Activated CD4-positive, CD25-positive, alpha-beta regulatory T cell treated with anti-CD3 and anti-CD28 coated beads, Interleukin-2, amount 50 U/mL, for 16 hours (primary cell): ENCODE data around the gene EMX2.

Source experiments
- DNase-seq: peaks from one replicate; pipeline ENCODE4 v3.0.0-alpha.2; 2020; ENCODE audit warnings: low read depth, low spot score

The EMX2 gene

DNA sequence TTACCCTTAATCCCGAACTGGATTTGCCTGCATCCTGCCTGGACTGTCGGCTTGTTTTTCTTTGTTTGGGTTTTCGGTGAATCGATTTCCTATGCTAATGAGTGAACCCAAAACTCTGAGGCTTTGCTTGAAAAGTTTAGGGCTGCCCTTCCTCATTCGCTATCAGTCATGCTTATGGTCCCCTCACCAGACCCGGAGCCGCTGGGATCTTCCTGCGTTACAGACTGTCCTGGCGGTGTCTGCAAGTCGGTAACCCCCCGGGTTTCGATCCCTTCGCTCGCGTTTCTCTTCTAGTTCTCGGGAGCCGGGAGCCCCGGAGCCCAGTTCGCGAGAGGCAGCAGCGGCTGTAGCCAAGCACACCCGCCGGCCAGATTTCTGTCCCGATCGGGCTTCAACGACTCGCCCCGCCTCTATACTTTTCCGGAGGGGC is 2.2 kb downstream of the EMX2 start:
- no peak for DNase-seq

DNA sequence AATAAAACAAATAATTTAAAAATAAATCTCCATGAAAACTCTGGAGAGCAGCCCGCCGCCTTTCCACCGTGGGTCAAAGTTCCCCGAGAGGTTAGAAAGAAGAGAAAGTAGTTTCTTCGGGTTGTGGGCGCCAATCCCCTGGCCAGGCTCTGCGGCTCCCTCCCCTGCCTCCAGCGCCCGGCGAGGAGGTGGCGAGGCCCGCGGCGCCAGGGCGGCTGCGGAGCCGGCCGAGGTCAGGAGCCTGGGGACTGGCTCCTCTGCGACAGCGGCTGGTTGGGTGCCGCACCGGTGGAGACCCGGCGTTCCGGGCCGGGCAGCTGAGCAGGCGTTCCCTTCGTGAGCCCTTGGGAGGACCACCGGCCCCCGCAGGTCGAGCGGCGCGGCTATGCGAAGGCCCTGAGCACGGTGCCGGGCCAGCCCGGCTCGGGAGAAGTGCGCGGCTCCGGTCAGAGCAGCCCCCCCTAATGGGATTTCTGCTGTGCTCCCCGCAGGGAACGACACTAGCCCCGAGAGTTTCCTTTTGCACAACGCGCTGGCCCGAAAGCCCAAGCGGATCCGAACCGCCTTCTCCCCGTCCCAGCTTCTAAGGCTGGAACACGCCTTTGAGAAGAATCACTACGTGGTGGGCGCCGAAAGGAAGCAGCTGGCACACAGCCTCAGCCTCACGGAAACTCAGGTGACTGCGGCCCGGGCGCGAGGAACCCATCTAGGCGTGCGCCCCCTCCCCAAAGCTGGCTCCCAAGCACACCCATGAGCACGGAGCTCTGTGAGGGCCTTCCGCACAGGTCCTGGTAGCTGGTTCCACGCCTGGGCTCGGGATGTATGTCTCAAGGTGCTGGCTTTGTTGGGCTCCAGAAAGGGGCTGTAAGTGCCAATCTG is 2.8 kb downstream of the EMX2 start:
- DNase-seq = no peak

DNA sequence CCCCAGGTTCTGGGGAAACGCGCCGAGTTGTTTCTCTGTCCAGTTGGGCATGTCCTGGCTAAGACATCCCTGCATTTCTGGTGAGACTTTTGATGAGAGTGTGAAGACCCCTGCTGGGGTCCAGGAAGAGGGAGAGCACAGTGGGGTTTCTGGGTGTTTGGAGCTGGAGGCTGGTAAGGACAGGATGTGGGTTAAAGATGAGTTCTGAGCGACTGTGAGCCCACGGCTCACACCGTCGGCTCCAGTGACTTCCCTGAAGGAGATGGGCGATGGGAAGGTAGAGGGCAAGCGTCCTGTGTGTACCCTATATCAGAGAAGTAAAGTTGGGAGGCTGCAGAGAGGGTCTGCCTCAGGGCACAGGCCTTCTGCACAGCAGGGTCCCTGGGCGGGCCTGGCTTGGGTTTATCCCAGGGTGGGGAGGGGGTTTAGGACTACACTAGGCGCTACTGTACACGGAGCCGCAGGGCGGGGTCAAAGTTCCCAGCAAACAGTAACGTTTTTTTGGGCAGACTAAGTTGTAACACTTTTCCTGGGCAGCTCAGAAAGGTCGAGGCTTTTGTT is 3.6 kb downstream of the EMX2 start:
- DNase-seq = no peak

DNA sequence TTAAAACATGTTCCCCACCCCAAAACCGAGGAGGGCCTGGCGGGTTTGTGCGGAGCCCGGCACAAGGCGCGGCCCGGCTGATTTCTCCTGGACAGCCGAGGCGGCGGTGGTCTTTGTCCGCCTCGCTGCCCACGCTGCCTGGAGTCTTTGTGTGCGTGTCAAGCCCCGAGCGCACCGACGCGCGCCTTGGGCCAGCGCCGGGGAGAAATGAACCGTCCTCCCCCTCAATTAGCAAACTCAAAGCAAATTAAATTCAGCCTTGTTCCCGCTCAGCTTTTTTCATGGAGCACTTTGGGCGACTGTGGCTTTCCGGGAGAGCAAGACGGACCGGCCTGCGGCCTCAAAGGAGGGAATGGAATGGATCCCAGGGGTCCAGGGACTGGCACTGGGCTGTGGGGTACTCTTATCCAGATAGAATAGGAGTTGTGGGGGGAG is 4.1 kb downstream of the EMX2 start:
- no peak for DNase-seq

DNA sequence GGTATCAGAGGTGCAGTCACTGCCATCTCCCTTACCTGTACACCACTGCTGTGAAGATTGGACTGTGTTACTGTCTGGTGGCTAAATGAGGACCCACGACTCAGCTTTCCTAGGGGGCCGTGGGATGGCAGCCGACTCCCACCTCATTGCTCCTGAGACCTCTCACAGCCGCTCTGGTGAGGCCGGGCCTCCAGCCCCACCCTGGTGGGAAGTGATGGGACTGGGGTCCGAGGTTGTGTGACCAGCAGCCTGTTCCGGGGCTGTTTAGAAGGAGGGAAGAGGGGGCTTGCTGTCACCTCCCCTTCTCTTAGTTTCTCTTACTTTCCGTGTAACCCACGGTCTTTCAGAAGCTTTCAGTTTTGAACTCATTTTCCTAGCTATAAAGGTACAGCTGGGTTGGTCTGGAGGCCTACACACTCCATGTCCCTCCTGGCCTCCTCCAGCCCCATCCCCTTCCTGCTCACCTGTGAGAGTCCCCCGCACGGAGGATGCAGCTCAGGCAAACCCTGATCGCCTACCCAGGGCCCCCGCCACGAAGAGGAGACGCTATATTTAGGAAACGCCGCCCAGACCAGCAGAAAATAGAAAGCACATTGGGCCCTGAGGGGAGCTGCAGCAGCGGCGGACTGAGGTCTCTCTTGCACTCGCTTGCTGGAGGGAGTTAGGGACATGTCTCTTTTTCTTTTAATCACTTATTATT is 4.6 kb downstream of the EMX2 start:
- DNase-seq = no peak

DNA sequence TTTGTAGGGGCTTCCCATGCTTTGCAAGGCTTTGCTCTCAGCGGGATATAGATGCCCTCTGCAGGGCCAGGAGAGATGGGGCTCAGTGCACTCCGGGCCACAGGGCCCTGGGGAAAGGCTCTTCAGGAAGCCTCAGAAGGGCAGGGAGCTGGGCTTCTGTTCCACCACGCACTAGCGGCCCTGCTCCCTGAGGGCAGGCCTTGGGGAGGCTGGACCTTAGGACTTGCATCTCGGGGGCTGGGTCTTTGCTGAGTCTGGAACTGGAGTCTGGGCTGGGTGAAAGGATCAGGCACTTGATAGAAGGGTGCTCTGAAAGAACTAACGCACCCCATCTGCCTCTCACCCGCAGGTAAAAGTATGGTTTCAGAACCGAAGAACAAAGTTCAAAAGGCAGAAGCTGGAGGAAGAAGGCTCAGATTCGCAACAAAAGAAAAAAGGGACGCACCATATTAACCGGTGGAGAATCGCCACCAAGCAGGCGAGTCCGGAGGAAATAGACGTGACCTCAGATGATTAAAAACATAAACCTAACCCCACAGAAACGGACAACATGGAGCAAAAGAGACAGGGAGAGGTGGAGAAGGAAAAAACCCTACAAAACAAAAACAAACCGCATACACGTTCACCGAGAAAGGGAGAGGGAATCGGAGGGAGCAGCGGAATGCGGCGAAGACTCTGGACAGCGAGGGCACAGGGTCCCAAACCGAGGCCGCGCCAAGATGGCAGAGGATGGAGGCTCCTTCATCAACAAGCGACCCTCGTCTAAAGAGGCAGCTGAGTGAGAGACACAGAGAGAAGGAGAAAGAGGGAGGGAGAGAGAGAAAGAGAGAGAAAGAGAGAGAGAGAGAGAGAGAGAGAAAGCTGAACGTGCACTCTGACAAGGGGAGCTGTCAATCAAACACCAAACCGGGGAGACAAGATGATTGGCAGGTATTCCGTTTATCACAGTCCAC is 5.4 kb downstream of the EMX2 start:
- no peak for DNase-seq

DNA sequence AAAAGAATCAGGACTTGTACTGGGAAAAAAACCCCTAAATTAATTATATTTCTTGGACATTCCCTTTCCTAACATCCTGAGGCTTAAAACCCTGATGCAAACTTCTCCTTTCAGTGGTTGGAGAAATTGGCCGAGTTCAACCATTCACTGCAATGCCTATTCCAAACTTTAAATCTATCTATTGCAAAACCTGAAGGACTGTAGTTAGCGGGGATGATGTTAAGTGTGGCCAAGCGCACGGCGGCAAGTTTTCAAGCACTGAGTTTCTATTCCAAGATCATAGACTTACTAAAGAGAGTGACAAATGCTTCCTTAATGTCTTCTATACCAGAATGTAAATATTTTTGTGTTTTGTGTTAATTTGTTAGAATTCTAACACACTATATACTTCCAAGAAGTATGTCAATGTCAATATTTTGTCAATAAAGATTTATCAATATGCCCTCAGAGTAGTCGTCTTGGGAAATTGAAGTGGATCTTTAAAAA is 6.6 kb downstream of the EMX2 start:
- DNase-seq = no peak

DNA sequence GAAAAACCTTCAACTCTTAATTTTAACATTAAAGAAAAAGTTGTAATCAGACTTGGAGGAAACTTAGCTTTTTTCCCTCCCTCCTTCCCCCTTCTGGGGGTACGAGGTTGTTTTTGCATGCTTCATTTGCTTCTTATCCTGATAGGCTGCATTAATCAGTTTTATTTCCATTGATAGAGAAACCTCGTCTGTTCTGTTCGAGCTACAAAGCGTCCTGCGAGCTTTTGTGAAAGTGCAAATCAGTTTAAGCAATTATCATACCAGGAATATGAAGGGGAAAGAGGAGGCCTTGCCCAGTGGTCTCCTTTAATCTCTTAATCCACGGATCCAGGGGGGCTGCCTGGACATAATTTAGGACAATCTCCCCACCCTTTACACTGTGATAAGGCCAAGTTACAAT is 7.5 kb downstream of the EMX2 start:
- DNase-seq = no peak

DNA sequence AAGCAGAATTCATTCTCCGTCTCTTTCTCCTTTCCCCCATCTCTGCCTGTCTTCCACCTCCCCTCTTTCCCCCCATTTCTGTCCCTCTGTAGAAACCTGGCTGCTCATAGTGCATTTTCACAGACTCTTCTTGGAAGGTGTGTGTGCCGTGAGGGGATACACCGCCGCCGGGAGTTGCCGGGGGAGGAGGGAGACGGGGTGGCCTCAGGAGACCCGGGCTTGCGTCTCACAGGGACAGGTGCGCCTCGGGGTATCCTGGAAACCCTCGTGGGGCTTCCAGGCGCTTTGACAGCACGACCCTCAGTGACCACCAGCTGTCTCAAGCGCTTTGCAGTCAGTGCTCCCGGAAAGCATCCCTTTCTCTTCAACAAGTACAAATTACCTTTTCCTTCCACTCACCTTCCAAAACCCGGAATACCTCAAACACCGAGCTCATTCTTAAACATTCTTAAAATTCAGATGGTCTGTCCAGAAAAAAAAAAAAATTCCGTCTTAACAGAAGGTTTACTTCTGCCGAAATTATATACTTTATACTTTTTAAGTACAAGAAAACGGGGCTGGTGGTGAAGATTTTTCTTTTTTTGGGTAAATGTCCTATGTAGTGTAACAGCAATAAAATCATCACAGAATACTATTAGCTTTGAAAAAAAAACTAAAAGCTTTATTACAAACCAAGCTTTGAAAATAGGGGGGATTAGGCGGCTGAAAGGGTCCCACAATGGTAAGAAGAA is 8.2 kb downstream of the EMX2 start:
- DNase-seq = no peak

DNA sequence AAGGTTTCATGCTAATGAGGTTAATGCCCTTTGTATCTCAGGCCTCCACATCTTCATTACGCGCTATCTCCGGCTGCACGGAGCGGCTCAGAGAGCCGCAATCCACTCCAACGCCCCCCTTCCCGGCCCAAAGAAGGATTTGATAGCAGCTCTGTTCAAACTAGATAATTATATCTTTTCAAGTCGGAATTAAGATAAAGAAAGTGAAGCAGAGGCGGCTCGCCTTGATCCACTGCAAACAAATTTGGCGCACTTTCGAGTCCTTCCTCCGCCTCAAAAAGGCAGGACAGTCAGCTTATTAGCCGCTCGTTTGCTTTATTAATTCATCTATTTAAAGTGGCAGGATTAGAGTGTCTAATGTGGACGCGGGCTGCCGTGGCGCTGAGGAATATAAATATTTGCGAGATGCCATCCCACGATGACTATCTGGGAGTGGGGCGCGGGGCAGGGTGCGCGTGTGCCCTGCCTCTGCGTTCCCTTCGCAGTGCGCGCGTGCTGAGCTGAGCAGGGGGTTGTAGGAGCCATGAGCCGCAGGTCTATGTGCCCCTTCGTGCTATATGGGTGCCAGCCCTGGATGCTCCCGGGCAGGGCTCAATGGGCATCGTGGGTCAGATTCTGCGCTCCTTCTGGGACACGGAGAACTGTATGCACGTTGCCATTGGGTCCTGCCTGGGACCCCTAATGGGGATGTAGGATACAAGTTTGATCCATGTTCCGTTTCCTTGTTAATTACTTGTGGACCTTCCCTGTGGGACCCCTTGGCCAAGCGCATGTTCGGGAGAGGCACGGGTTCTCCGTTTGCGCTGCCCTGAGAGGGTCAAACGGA is 9.0 kb downstream of the EMX2 start:
- DNase-seq = no peak

DNA sequence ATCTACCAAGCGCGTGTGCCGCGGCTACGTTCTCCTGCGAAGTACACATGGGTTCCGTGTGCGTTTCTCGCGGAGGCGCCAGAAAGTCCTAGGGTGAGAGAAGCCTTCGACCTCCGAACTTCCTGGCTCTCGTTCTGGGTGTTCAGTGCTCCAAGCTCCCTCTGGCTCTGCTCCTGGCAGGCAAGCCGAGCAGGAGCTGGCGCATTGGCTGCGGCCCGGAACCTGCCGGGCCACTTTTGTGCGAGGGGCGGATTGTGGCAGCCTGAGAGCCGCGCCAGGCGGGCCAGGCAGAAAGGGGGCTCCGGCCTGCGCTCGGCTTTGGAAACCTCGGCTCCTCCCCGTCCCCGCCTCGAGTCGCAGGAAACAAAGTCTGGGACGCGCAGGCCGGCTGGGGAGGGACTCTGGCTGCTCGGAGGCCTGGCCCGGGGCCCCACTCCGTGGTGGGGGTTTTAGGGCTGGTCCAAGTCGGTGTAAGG is 9.6 kb downstream of the EMX2 start:
- DNase-seq = no peak

DNA sequence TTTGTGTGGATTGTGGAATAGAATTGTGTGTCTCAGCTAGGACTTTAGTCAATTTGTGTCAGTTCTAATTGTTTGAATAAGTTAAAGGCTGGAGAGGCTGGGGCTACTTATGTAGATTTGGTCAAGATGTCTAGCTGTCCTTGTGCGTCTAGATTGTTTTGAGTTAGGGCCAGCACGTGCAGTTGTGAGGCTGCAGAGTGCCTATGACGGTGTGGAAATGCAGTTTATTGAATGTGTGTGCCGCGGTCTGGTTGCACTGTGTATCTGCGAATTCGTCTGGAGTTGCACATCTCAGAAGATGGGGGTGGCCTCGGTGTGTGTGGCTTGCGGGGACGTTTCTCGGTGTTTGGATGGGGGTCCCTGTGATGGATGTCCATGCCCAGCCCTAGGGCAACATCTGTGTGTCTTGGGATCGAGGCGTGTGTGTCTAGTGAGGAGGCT is 10.2 kb downstream of the EMX2 start:
- DNase-seq = no peak

DNA sequence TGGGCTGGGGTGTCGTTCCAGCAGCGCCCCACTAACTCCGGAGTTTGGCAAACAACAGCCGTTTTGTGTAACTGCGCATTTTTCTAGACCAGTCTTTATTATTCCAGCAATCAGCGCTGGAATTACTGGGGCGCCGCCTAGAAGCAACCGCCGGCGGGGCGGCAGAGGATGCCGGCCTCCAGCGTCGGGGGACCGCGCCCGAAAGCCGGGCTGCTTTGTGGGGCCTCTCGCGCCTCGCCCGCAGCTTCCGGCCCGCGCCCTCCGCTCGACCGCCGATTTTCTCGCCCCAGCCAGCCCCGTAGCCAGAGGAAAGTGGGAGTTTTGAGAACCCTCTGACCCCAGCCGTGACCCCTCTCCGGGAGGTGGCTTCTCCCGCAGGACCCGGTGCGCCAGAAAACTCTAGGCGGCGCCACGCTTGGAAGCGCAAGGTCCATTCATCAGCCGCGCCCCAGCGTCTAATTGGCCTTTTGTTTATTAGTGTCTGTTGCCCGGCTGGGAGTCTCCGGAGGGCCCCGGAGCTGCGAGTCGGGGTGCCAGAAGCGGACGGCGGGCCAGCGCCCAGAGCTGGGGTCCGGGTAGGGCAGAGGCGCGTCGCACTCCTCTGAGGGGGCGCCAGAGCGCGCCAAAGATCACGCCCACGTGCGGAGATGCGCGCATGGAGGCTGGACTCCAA is 10.7 kb downstream of the EMX2 start:
- DNase-seq = no peak

DNA sequence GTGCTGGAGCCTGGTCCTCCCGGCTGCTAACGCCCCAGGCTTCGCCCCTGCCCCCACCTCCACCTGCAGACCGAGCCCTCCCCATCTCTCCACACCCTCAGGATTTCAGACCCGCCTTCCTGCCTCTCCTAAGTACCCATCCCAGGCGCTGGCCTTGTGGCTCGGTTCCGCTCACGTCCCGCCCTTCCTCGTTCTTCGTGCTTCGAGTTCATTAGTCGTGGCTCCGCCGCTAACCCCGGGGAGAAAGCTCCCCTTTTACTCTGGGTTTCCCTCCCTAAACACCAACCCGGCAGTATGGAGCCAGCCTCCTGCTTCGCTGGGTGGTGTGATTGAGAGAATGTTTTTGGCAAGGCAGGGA is 11.2 kb downstream of the EMX2 start:
- no peak for DNase-seq

DNA sequence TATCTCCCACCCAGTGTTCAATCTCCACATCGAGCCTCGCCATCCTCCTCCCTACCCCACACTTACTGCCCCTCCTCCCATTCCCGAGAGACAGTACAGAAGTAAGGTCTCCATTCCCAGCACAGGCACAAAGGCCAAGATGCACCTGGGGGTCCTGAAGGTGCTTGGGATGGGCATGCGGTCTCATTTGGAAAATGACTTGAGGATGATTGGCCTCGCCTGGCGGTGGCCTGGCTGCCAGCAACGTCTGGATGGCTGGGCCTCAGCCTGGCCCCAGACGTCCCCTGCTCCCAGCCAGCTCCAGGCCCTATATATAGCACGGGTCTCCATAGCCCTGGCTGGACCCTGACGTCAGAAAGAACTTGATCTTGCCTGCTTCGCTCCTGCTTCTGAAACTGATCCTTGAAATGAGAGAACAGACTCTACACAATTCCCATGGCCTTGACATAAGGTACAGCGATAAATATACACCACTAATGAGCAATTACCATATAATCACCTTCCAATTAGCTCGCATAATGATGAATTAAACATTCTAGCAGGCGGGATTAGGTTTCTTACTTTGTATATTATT is 11.8 kb downstream of the EMX2 start:
- no peak for DNase-seq

DNA sequence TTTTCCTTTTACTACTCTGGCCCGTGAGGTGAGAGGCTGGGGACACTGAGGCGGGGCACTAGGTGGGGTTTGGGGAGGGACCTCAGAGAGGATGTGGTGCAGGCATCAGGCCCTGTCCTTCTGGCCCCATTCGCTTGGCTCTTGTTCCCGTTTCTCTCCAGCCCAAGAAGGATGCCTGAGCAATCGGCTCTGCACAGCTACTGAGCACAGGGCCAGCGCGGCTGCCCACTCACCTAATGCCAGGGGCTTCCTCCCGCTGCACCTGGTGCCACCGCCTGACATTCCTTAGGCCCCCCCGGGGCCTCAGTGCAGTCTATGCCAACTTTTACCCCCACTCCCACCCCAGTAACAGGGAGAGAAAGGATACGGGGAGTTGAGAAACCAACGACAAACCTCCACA is 12.5 kb downstream of the EMX2 start:
- DNase-seq = no peak

DNA sequence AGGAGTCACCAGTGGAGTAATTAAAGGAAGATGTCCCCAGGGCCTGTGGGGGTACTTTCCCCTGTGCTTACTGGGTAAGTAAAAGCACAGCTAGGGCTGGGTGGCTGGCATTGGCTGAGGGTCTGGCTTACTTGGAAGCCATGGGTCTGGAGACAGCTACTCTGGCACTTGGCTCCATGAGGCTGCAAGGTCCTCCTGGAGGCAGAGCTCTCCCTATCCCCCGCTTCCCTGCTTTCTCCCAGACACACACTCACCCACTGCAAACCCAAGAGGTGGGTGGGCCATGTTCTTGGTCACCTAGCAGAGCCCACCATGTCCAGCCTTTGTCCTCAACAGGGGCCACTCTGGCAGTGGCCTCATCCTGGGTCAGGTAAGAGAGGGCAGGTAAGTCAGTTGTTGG is 13.3 kb downstream of the EMX2 start:
- no peak for DNase-seq

DNA sequence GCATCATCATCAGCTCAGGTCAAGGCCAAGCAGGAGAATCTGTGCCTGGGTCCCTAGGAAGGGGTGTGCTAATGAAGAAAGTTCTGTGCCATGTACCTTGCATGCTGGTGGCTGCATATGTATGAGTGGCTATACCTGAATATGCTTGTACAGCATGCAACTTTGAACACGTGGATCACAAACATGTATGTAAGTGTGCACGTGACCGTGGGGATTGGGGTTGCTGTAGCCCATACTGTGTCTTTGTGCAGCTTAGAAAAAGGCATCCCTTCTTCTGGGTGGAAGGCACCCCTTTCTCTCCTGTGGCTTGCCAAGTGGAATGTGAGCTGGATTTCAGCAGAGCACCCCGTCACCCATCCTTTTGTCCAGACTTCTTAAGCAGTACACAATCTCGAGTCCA is 13.8 kb downstream of the EMX2 start:
- DNase-seq = no peak

DNA sequence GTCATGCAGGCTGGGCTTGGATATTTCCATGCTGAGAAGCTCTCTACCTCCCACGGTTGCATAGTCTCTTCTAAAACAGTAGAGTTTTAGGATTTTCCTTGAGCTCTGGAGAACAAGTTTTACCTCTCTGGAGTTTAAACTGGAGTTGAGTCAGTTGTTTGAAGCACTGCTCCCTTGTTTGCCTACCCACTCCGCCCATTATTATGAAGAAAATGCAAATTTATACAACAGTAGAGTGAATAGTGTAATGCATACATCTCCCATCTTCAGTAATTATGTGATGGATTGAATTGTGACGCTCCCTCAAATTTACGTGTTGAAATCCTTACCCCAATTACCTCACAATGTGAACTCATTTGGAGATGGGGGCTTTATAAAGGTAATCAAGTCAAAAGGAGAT is 17.2 kb downstream of the EMX2 start:
- no peak for DNase-seq
